K562 (cell line): ENCODE data around the gene OTUB2. TPM values are rescaled to one million over a fixed set of nuclear protein-coding genes. Genes with fewer than 3 reads are reported as not detected.

Experiments
- CBX2 ChIP-seq: fragments of 200-600 bp; sonication (generic); IDR thresholded peaks from one replicate; pipeline ENCODE4 v1.6.1; 2012; ENCODE audit warnings: mild to moderate bottlenecking, low read length, inconsistent platforms; ENCODE audit not compliant: insufficient read depth, poor library complexity, severe bottlenecking
- ELF2 ChIP-seq: fragments of 250-450 bp; sonication (Bioruptor Pico); IDR thresholded peaks from 2 replicates; pipeline ENCODE4 v1.5.0; 2021; ENCODE audit warnings: mild to moderate bottlenecking
- MBD1 ChIP-seq: fragments of 250-450 bp; sonication (Bioruptor Pico); IDR thresholded peaks from 2 replicates; pipeline ENCODE4 v1.8.0; 2022; ENCODE audit warnings: inconsistent platforms
- MLLT1 ChIP-seq, 2 experiments: fragments of 450-650 bp; IDR thresholded peaks; 2 replicates each; pipeline ENCODE4 v1.6.1; 2016
- NFYB ChIP-seq: IDR thresholded peaks from 2 replicates; pipeline ENCODE4 v1.6.1; 2011; ENCODE audit warnings: mild to moderate bottlenecking, moderate library complexity; ENCODE audit not compliant: insufficient read length; ENCODE audit errors: extremely low read depth
- POLR2H ChIP-seq: IDR thresholded peaks from 2 replicates; pipeline ENCODE4 v1.6.1; 2016; ENCODE audit warnings: missing genetic modification characterization, low read depth, mild to moderate bottlenecking, control low read depth, missing compliant biosample characterization, moderate library complexity
- SMARCB1 ChIP-seq: IDR thresholded peaks from 2 replicates; pipeline ENCODE4 v1.6.1; 2011; ENCODE audit warnings: improper control_type of control experiment, low read depth; ENCODE audit not compliant: insufficient read length
- ZKSCAN3 ChIP-seq: fragments of 250-450 bp; sonication (Bioruptor Pico); IDR thresholded peaks from 2 replicates; pipeline ENCODE4 v1.4.0; 2020
- ZNF274 ChIP-seq: IDR thresholded peaks from 2 replicates; pipeline ENCODE4 v1.6.1; 2011; ENCODE audit warnings: low read depth, mild to moderate bottlenecking, low read length, moderate library complexity, borderline replicate concordance
- ZNF280B ChIP-seq: fragments of 250-450 bp; sonication (Bioruptor Pico); IDR thresholded peaks from 2 replicates; pipeline ENCODE4 v1.5.1; 2021; ENCODE audit warnings: mild to moderate bottlenecking
- polyA plus RNA-seq, 8 experiments: library from polyadenylated mRNA; depleted of rRNA in 4 of 8; stranded (reverse) in 5 of 8; unstranded in 3 of 8; fragments of >200 nt; fragmentation: Nextera tagmentation in 2 of 8; fragmentation: Illumina TruSeq in 1 of 8; extraction: Ambion mirVana in 2 of 8; extraction: Trizol in 1 of 8; gene quantifications; 2 replicates each; pipeline versions ENCODE4 v1.2.1 to v1.2.3, GENCODE V29; 2011 to 2014; ENCODE audit warnings: inconsistent platforms in 1 of 8, missing spikeins in 1 of 8
- total RNA-seq, 7 experiments: library from RNA; depleted of rRNA in 6 of 7; stranded (reverse); fragments of >200 nt in 6 of 7; fragmentation: Illumina TruSeq in 2 of 7; extraction: Trizol in 2 of 7; gene quantifications; 2 replicates each; pipeline versions ENCODE4 v1.2.1 to v1.2.3, GENCODE V29; 2011 to 2021; ENCODE audit warnings: low replicate concordance in 1 of 7

The OTUB2 gene
- total and polyA plus RNA-seq, 9 of the 15 experiments (the other 6 are each of a cell fraction or from before 2014, with no cell fraction given): 0.01 to 0.31 (median 0.11) TPM

- TF ChIP-seq ELF2 (CRISPR knock-in tag) (no peak), NFYB (peak; percentile 88), ZNF274 (no peak), SMARCB1 (no peak), CBX2 (no peak), MBD1 (CRISPR knock-in tag) (no peak), ZKSCAN3 (peak; percentile 76), MLLT1 (IDR thresholded peaks at IDR 0.05) (0 out of 4 replicates have a peak, but pooled peaks of 1 of the 2 experiments have one; percentile 30), ZNF280B (CRISPR knock-in tag) (no peak), POLR2H (tag) (no peak)
Measured at GRCh38 chr14:94026173-94026888, at the start of gene OTUB2 (continued).
